Stimulated activated CD4-positive, alpha-beta T cell treated with anti-CD3 and anti-CD28 coated beads, Interleukin-15, amount 100 ng/mL, for 24 hours (primary cell): Measurements from ENCODE around the gene CDR2L.
"Not testable (repeated sequence)": the region's sequence is repeated elsewhere in the genome, so short reads cannot be mapped to it uniquely, and the experiment has no call there.

Source experiments
- DNase-seq: peaks from one replicate; pipeline ENCODE4 v3.0.0-alpha.2; 2020

The CDR2L gene

DNA sequence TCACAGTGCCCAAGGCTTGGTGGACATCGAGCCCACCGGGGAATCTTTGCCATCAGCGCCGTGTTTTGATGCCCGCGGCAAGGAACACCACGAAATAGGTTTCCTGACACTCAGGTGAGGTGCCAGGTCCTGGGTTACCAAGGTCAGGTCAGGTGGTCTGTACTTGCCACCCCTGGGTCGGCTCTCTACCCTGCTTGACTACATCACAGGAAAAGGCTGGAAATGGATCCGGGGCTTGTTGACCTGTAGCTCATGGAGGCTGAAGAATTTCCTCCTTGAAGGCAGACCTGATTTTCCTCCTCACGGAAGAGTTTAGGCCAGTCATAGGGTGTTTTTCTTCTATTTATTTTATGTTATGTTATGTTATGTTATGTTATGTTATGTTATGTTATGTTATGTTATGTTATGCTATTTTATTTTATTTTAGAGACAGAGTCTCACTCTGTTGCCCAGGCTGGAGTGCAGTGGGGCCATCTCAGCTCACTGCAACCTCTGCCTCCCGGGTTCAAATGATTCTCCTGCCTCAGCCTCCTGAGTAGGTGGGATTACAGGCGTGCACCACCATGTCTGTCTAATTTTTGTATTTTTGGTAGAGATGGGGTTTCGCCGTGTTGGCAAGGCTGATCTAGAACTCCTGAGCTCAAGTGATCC lies 4.6 kb upstream of the CDR2L start:
- DNase-seq, result not testable (repeated sequence)

DNA sequence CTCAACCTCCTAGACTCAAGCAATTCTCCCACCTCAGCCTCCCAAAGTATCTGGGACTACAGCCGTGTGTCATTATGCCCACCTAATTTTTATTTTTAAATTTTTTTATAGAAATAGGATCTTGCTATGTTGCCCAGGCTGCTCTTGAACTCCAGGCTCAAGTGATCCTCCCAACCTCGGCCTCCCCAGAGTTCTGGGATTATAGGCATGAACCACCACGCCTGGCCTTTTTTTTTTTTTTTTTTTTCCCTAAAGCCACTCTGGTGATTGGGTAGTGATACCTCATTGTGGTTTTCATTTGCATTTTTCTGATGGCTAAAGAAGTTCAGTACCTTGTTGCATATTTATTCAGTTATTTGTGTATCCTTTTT lies 1.2 kb upstream of the CDR2L start:
- no peak for DNase-seq

DNA sequence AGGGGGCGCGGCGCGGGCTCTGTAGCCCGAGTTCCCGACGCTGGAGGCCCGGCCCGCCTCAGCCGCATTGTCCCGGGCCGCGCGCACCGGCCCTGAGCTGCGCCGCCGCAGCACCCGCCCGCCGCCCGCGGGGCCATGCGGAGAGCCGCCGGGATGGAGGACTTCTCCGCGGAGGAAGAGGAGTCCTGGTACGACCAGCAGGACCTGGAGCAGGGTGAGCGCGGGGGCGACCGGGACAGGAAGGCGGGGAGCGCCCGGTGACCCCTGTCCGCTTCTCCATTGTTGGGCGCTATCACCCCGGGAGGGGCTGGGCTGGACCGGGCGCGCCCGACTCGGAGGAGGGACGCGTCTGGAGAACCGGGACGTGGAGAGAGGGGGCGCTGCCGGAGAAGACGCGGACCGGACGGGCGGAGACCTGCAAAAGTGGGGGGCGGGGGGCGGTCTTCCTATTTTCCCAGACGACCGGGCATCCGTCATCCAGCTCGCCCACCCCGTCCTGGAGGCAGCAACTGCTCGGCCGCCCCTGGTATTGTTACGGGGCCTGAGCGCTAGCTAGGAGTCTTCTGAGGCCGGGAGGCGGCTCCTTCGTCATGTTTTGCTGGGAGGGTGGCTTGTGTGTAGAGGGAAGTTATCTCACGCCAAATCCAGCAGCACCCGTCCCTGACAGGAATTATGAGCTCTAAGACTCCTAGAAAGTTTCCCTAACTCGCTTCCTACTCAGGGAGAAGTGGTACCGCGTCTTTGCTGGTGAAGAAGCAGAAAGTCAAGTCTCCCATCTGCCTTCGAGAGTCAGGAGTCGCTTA lies 678 bp downstream of the CDR2L start:
- DNase-seq, result peak; percentile 44

DNA sequence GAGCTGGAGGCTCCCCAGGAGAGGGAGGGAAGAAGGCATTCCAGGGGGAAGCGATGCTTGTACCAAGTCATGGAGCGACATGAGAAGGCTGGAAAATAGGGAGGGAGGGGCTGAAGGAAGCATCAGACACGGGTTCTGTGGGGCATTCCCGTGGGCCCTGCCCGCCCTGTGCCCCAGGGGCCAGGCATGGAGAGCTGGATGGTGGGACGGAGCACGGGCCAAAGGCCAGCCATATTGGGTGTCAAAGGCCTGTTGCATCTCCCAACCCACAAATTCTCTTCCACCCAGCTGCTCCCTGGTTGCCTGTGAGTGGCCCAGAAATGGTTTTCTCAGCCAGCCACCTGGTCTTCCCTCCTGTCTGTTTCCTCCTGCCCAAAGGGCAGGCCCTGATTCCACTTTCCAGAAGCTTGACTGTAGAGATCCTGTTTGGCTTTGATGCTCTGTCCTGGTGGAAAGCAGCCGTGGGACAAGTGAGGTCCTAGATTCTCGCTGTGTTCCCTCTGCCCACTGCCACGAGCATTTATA lies 3.2 kb downstream of the CDR2L start:
- no peak for DNase-seq

DNA sequence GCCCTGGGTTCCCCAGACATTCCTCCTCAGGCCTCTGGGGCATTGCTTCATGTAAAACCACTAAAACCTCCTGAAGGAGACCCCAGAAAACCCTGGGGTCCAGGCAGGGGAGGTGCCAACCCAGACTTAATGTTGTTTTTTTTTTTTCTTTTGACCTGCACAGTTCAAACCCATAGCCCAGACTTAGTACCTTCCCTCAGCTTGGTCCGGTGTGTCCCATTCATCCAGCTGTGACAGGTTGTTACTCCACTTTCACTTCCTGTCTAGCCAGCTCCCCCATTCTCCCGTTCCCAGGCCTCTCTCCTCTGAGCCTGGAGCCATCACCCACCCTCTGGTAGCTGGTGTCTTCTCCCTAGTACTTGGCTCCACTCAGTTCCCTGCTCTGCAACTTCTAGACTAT lies 4.8 kb downstream of the CDR2L start:
- no peak for DNase-seq

DNA sequence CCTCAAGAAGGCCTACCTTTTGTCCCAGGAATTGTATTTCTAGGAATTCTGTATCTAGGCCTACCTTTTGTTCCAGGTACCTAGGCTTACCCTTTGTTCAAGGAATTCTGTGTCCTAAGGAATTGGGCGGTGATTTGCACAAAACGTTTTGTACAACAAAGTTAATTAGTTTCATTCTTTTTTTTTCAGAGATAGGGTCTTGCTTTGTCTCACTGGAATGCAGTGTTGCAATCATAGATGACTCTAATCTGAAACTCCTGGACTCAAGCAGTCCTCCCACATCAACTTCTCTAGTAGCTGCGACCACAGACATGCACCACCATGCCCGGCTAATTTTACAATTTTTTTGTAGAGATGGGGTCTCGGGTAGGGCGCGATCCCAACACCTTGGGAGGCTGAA lies 7.0 kb downstream of the CDR2L start:
- no peak for DNase-seq

DNA sequence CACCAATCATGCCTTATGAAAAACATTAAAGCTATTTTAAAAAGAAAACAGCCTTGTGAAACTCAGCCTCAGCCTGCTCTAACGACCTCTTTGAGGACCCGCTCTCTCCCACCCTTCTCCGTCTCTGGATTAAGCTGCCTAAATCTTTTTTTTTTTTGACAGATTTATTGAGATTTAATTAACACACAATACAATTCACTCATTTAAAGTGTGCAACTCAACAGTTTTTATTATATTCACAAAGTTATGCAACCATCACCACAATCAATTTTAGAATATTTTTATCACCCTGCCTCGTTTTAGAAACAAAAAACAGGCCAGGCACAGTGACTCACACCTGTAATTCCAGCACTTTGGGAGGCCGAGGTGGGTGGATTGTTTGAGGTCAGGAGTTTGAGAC lies 8.4 kb downstream of the CDR2L start:
- DNase-seq, result no peak

DNA sequence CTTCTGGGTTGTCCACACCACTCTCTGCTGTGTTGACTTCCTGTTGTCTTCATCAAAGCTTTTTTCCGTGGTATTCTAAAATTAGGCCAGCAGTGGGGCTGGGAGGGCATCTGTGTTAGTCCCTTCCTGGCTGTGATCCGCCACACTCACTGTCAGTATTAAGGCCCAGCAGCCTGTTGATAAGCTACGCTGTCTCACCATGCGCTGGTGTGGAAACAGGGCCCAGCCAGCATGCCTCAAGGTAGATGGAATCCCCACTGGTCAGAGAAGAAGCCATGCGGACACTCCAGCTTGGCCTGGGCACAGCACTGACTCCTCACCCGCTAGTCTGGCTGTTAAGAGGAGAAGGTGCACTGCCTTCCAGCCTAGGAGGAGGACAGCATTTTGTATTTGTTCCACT lies 11.4 kb downstream of the CDR2L start:
- no peak for DNase-seq

DNA sequence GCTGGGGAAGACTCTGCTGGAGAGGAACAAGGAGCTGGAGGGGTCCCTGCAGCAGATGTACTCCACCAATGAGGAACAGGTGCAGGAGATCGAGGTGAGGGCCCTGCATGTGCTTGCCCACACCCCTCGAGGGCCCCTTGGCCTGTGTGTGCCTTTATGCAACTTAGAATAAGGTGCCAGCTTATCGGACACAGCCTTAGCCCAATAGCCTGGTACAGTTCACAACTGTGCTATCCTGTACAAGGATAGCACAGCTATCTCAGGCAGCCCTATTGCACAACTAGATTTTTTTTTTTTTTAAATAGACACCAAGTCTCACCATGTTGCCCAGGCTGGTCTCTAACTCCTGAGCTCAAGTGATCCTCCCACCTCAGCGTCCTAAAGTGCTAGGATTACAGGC lies 12.1 kb downstream of the CDR2L start:
- no peak for DNase-seq

DNA sequence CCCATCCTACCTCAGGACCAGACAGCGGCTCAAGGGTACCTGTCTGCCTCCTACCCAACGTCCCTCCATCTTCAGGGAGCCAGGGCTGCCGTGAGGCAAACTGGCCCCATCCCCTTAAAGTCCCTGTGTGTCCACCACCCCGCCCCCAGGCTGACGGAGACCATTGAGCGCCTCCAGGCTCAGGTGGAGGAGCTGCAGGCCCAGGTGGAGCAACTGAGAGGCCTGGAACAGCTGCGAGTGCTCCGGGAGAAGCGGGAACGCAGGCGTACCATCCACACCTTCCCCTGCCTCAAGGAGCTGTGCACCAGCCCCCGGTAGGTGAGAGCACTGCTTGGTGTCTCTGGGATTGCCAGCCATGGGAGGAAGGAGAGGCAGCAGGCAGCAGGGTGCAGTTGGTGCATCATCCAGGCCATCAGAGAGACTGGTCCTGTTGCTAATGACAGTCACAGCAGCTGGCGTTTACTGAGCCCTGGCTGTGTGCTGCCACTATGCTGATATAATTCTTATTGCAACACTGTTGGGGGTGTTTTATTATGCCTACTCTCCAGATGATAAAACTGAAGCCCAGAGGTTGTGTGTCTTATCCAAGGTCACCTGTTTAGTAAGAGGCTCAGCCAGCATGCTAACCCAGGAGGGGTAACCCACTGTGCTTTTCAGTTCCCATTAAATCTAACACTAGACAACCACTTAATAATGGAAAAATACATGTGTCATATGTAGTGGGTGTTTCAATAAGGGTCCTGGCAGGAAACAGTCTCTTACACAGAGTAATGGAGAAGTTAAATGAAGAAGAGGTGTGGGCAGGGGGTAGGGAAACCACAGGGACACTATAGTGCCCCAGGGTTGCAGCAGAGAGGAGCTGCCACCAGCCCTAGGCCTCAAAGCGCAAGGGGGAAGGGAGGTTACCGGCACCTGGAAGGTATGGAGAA lies 14.7 kb downstream of the CDR2L start:
- no peak for DNase-seq

DNA sequence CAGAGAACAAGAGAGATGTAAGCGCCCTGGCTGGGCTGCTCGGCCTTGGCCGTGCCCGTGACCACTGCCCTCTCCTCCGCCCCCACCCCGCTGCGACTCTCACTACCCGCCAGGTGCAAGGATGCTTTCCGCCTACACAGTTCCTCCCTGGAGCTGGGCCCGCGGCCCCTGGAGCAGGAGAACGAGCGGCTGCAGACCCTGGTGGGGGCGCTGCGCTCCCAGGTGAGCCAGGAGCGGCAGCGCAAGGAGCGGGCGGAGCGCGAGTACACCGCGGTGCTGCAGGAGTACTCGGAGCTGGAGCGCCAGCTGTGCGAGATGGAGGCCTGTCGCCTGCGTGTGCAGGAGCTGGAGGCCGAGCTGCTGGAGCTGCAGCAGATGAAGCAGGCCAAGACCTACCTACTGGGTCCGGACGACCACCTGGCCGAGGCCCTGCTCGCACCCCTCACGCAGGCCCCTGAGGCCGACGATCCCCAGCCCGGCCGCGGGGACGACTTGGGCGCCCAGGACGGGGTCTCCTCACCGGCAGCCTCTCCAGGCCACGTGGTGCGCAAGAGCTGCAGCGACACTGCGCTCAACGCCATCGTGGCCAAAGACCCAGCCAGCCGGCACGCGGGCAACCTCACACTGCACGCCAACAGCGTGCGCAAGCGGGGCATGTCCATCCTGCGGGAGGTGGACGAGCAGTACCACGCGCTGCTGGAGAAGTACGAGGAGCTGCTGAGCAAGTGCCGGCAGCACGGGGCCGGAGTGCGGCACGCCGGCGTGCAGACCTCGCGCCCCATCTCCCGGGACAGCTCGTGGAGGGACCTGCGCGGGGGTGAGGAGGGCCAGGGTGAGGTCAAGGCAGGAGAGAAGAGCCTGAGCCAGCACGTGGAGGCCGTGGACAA lies 15.9 kb downstream of the CDR2L start:
- DNase-seq, result no peak

DNA sequence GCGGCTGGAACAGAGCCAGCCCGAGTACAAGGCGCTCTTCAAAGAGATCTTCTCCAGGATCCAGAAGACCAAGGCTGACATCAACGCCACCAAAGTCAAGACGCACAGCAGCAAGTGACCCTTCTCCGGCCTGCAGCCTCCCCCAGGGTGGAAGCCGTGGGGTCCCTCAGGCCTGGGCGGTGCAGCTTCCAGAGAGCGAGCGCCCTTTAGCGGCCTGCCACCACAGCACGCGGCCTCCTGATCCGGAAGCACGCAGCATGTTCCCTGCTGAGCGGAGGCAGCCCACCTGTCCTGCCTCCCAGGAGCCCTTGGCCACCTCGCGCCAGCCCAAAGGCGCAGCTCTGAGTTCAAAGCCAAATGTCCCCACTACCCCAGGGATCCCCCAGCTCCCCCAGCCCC lies 16.5 kb downstream of the CDR2L start:
- DNase-seq, result no peak

DNA sequence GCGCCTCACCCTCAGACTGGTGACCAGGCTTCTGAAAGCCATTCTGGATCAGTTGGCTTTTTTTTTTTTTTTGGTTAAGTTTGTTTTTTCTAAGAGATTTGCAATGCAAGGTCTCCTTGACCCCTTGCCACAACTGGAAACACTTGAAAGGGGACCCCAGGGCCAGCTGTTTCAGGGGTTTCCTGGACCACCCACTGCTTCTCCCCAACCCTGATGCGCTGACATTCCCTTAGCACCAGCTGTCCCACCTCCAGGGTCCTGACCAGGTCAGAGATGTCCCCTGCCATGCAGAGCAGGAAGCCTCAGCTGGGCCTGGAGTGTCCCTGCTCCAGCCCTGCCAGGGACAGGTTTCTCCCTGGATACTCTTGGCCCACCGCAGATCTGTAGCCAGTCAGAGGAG lies 16.9 kb downstream of the CDR2L start:
- DNase-seq, result no peak

DNA sequence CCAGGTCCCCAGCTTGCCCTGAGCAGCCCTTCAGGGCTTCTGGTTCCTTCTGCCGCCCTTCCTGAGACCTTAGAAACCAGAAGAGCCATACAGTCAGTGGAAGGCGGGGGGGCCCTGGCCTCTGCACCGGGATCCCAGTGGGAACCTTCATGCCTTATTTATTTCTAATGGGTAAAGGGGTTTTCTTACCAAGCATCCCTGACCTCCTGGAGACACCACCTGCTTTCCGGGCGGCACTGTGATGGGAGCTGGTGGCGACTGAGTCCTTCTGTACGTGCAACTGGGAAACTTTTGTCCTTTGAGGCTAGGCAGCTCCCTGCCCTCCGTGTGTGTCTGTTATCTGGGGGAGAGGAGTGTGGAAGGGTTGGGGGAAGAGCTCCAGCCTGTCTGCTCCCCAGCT lies 17.9 kb downstream of the CDR2L start:
- DNase-seq, result no peak

DNA sequence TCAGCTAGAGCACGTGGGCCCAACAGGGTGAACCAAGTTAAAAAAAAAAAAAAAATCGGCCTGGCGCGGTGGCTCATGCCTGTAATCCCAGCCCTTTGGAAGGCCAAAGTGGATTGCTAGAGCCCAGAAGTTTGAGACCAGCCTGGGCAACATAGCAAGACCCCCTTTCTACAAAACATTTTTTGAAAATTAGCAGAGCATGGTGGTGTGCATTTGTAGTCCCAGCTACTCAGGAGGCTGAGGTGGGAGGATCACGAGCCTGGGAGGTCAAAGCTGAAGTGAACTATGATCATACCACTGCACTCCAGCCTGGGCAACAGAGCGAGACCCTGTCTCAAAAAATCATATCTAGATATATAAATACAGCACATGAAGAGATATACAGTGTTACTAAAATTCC lies 18.7 kb downstream of the CDR2L start:
- not testable (repeated sequence) for DNase-seq

DNA sequence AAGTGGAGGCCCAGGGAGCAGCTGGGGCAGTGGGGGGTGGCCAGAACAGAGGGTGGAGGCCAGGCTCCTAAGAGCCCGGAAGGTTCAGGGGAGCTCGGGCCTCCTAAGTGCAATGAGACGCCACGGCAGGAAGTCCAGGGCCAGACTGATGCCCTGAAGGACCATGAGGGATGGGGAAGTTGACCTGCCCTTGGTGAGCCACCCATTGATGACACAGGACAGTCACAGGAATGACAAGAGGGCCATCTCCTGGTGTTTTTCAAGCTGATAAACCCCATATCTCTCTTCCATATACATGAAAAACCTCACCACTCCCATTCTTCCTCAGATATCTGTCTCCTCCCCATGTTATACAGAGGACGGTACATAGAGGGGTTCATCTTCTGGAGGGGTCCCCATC lies 19.2 kb downstream of the CDR2L start:
- DNase-seq, result no peak

DNA sequence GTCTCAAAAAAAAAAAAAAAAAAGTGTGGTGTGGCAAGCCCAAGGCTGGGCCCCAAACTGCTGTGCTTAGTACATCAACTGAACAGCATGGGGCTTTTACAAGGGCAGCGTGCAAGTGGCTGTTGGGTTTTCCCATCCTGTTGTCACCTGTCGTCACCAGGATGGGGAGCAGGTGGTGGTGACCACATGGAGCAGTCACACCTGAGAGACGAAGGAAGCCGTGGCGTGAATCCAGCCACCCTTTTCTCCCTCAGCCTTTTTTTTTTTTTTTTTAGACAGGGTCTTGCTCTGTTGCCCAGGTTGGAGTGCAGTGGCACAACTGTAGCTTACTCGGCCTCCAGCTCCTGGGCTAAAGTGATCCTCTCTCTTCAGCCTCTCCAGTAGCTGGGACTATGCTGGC lies 20.9 kb downstream of the CDR2L start:
- DNase-seq, result no peak

DNA sequence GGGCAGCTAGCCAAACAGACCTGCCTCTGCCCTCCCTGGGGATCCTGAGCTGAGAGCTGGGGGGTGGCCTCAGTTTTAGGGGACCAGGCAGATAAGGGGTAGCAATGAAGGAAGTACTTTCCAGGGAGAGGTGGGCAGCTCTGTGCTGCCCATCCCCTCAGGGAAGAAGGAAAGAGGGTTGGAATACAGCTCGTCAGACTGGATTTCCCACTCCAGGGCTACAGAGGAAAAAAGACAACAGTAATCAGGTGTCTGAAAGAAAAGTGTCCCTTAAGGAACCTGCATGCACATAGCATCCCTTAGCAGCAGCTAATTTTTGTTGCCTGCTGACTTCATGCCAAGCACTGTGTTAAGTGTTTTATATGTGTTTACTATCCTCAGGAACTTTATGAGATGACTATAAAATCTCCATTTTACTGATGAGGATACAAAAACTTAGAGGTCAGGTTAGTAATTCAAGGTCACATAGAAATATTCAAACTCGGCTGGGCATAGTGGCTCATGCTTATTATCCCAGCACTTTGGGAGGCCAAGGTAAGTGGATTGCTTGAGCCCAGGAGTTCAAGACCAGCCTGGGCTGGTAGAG lies 21.8 kb downstream of the CDR2L start:
- no peak for DNase-seq

DNA sequence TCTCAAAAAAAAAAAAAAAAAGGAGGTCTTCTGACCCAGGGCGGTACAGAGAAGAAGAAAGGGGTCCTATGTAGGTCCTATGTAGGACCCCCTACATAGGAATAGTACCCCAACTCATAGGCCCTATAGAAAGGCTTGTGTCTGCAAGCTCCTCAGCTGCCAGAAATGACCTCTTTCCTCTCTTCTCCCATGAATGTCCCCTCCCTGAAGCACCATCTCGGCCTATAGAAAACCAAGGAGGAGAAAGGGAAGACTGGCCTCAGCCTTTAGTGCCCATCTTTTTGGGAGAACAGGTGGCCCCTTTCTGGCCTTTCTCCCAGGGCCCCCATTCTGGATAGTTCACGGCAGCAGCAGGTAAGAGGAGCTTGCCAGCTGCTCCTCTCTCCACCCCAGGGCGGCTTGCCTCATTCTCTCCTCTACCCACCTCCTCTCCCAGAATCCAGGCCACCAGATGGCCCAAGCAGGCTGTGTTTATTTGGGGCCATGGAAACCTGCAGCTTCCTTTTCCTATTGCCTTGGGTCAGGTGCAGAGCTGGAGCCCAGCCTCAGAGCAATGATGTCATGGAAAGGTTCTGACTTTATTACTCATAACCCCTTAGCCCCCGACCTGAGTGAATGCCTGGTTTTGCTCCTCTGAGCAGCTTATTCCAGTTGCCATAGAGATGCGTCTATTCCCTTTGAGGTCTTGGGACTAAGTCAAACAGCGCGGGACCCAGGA lies 23.4 kb downstream of the CDR2L start:
- DNase-seq, result peak; percentile 22

DNA sequence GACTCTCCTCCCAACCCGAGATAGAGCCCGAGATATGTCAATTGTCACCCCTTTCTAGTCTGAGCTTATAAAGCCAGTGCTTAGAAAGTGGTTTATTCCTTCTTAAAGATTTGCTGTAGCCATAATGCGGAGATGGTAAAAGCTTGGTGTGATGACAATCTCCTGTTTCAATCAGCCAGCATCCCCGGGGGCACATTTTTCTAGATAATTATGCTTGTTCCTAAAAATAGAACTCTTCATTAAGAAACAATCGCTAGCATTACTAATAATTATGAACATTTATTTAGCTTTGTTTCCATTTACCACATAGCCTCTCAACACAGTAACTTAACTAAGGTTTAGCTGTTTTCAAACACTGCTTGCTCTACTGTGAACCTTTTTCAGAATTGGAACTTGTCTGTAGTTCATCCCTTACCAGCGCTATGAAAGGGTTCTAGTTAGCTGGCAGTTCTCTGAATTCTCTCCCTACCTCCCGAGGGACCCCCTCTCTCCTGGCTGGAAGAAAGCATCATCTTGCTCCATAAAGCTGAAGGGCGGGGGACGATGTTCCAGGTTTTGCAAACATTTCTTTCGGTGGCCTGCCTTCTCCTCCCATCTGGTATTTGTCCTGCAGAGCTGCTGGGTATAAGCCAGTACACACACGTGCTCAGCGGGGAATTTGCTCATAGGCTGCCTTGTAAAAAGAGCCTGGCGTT lies 24.1 kb downstream of the CDR2L start:
- no peak for DNase-seq

DNA sequence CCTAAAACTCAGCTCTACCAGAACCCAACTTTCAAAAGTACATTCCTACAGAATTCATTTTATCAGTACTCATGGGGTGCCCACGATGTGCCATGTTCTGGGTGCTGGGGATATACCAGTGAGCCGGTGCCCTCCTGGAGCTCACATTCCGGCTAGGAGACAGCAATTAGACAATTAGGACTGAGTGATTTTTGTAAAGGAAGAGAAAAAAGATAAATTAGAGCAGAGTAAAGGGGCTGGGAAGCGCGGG lies 24.6 kb downstream of the CDR2L start:
- DNase-seq, result no peak
